H1 (cell line): ENCODE data around the gene RAB3GAP1. TPM values are rescaled to one million over a fixed set of nuclear protein-coding genes. Genes with fewer than 3 reads are reported as not detected.

Experiments used
- CTCF ChIA-PET: fragments of 300-600 bp; sonication (Branson Sonifier 250); formaldehyde crosslinking; loops from one replicate; lab custom pipeline; 2021; ENCODE audit not compliant: partially characterized antibody; lab: Charles Lee
- POLR2A ChIA-PET: fragments of 300-600 bp; sonication (Branson Sonifier 250); formaldehyde crosslinking; loops from one replicate; lab custom pipeline; 2021; ENCODE audit warnings: inconsistent platforms; ENCODE audit not compliant: partially characterized antibody; lab: Charles Lee
- DNase-seq, 2 experiments: peaks; one replicate each; pipeline versions ENCODE4 v3.0.0 to v3.0.0-alpha.2; 2010 to 2022; ENCODE audit warnings: low spot score in 2 of 2, low read depth in 1 of 2, mixed read lengths in 1 of 2
- FAIRE-seq: peaks from 2 replicates; lab custom pipeline; 2011; peaks lifted over from hg19 to GRCh38; lab: Jason Lieb, UNC
- H2AFZ ChIP-seq: 2 replicates; pipeline ENCODE4 v1.8.1; 2012; ENCODE audit warnings: low read length, inconsistent platforms
- H2AK5ac ChIP-seq: 2 replicates; pipeline ENCODE4 v1.6.1; 2013; ENCODE audit warnings: low read depth, low read length
- H2BK120ac ChIP-seq: replicated peaks from 2 replicates; pipeline ENCODE3; 2013; ENCODE audit warnings: low read depth, low read length, inconsistent platforms
- H2BK12ac ChIP-seq: 2 replicates; pipeline ENCODE4 v1.6.1; 2013; ENCODE audit warnings: low read depth, low read length
- H2BK15ac ChIP-seq: 2 replicates; pipeline ENCODE4 v1.6.1; 2013; ENCODE audit warnings: low read length
- H2BK20ac ChIP-seq: 2 replicates; pipeline ENCODE4 v1.6.1; 2013; ENCODE audit warnings: low read length
- H2BK5ac ChIP-seq: 2 replicates; pipeline ENCODE4 v1.6.1; 2013; ENCODE audit warnings: low read depth, low read length
- H3K14ac ChIP-seq: 2 replicates; pipeline ENCODE4 v1.6.1; 2013; ENCODE audit warnings: inconsistent platforms; ENCODE audit not compliant: insufficient read length
- H3K18ac ChIP-seq: 2 replicates; pipeline ENCODE4 v1.6.1; 2013; ENCODE audit warnings: low read length; ENCODE audit errors: extremely low read depth
- H3K23ac ChIP-seq: 2 replicates; pipeline ENCODE4 v1.6.1; 2013; ENCODE audit warnings: inconsistent platforms; ENCODE audit not compliant: insufficient read length
- H3K23me2 ChIP-seq: 2 replicates; pipeline ENCODE4 v1.6.1; 2013; ENCODE audit warnings: low read depth, low read length
- H3K27ac ChIP-seq: 2 replicates; pipeline ENCODE4 v1.6.1; 2011; ENCODE audit warnings: low read depth, low read length, inconsistent platforms
- H3K27me3 ChIP-seq, 4 experiments: replicated peaks in 1 of 4; 1 replicate in 1 of 4; 2 replicates in 3 of 4; pipeline versions ENCODE4 v1.6.1 to v1.8.1; 2011 to 2013; ENCODE audit warnings: low read length in 3 of 4, mild to moderate bottlenecking in 3 of 4, inconsistent platforms in 2 of 4, mixed read lengths in 2 of 4, moderate library complexity in 1 of 4; ENCODE audit not compliant: control insufficient read depth in 3 of 4, insufficient read depth in 3 of 4; ENCODE audit errors: extremely low read depth in 1 of 4
- H3K36me3 ChIP-seq, 4 experiments: 2 replicates each; pipeline versions ENCODE4 v1.6.1 to v1.8.1; 2011 to 2013; ENCODE audit warnings: mild to moderate bottlenecking in 4 of 4, low read length in 3 of 4, moderate library complexity in 2 of 4, control low read depth in 1 of 4, inconsistent platforms in 1 of 4; ENCODE audit not compliant: insufficient read depth in 4 of 4, control insufficient read depth in 2 of 4
- H3K4ac ChIP-seq: replicated peaks from 2 replicates; pipeline ENCODE3; 2013; ENCODE audit warnings: low read length, low read depth, mixed read lengths, inconsistent platforms; ENCODE audit not compliant: insufficient read length
- H3K4me1 ChIP-seq, 4 experiments: replicated peaks in 1 of 4; 1 replicate in 1 of 4; 2 replicates in 3 of 4; pipeline versions ENCODE4 v1.6.1 to v1.8.1; 2011 to 2013; ENCODE audit warnings: low read length in 3 of 4, inconsistent platforms in 2 of 4, mixed read lengths in 1 of 4; ENCODE audit not compliant: insufficient read depth in 4 of 4, control insufficient read depth in 3 of 4
- H3K4me2 ChIP-seq, 2 experiments: 2 replicates each; pipeline versions ENCODE4 v1.6.1 to v1.8.1; 2011 to 2013; ENCODE audit warnings: low read depth in 2 of 2, low read length in 2 of 2, control low read depth in 1 of 2, inconsistent platforms in 1 of 2, mild to moderate bottlenecking in 1 of 2; ENCODE audit not compliant: insufficient read depth in 1 of 2
- H3K4me3 ChIP-seq, 4 experiments: fragments of 200-600, 300-600 bp in 1 of 4; sonication (generic), shearing (Covaris generic), sonication (Bioruptor Twin) in 1 of 4; 2 replicates each; pipeline versions ENCODE4 v1.5.1 to v1.8.1; 2011 to 2016; ENCODE audit warnings: low read length in 4 of 4, low read depth in 3 of 4, control low read depth in 2 of 4, inconsistent platforms in 2 of 4, mild to moderate bottlenecking in 2 of 4, mixed read lengths in 1 of 4, moderate library complexity in 1 of 4; ENCODE audit not compliant: insufficient read depth in 2 of 4; ENCODE audit errors: extremely low read depth in 1 of 4
- H3K56ac ChIP-seq: replicated peaks from 2 replicates; pipeline ENCODE3; 2013; ENCODE audit warnings: low read depth, mild to moderate bottlenecking, mixed read lengths, low read length, inconsistent platforms; ENCODE audit not compliant: insufficient read length
- H3K79me1 ChIP-seq: 2 replicates; pipeline ENCODE4 v1.6.1; 2013; ENCODE audit warnings: low read depth, low read length, control low read depth
- H3K79me2 ChIP-seq, 2 experiments: 2 replicates each; pipeline versions ENCODE4 v1.6.1 to v1.8.1; 2012 to 2013; ENCODE audit warnings: low read length in 2 of 2, mild to moderate bottlenecking in 2 of 2, inconsistent platforms in 1 of 2; ENCODE audit not compliant: insufficient read depth in 2 of 2, control insufficient read depth in 1 of 2
- H3K9ac ChIP-seq, 4 experiments: replicated peaks in 1 of 4; 1 replicate in 1 of 4; 2 replicates in 3 of 4; pipeline versions ENCODE4 v1.6.1 to v1.8.1; 2011 to 2013; ENCODE audit warnings: low read depth in 3 of 4, low read length in 3 of 4, control low read depth in 2 of 4, mild to moderate bottlenecking in 2 of 4, moderate library complexity in 2 of 4, inconsistent platforms in 1 of 4; ENCODE audit errors: extremely low read depth in 1 of 4
- H3K9me3 ChIP-seq, 2 experiments: 2 replicates each; pipeline versions ENCODE4 v1.6.1 to v1.8.1; 2012 to 2013; ENCODE audit warnings: mild to moderate bottlenecking in 2 of 2, moderate library complexity in 2 of 2, control low read depth in 1 of 2, inconsistent platforms in 1 of 2, low read depth in 1 of 2, low read length in 1 of 2, mixed read lengths in 1 of 2; ENCODE audit not compliant: insufficient read depth in 2 of 2
- H4K20me1 ChIP-seq, 2 experiments: replicated peaks in 1 of 2; 2 replicates each; pipeline versions ENCODE3 to v1.8.1; 2011 to 2013; ENCODE audit warnings: inconsistent platforms in 2 of 2, low read length in 2 of 2, mild to moderate bottlenecking in 1 of 2; ENCODE audit not compliant: insufficient read depth in 2 of 2, control insufficient read depth in 1 of 2
- H4K5ac ChIP-seq: 2 replicates; pipeline ENCODE4 v1.6.1; 2013; ENCODE audit warnings: low read length, low read depth, mixed read lengths, inconsistent platforms; ENCODE audit not compliant: insufficient read length
- H4K8ac ChIP-seq: 2 replicates; pipeline ENCODE4 v1.8.0; 2013; ENCODE audit warnings: mild to moderate bottlenecking, moderate library complexity, low read length, inconsistent platforms; ENCODE audit not compliant: insufficient read depth; ENCODE audit errors: extremely low read depth
- H4K91ac ChIP-seq: replicated peaks from 2 replicates; pipeline ENCODE3; 2013; ENCODE audit warnings: low read length, mixed read lengths, inconsistent platforms; ENCODE audit not compliant: insufficient read length
- BRCA1 ChIP-seq: IDR thresholded peaks from 2 replicates; pipeline ENCODE4 v1.6.1; 2012; ENCODE audit warnings: low read depth, low read length, improper control_type of control experiment
- CTBP2 ChIP-seq: IDR thresholded peaks from 2 replicates; pipeline ENCODE4 v1.7.0; 2011; ENCODE audit warnings: borderline replicate concordance, mild to moderate bottlenecking, moderate library complexity, mixed read lengths, low read length; ENCODE audit not compliant: insufficient read depth, insufficient read length
- EGR1 ChIP-seq: IDR thresholded peaks from 2 replicates; pipeline ENCODE4 v1.6.1; 2011; ENCODE audit warnings: low read depth, low read length, borderline replicate concordance
- JUND ChIP-seq: IDR thresholded peaks from 2 replicates; pipeline ENCODE4 v1.6.1; 2011; ENCODE audit warnings: mild to moderate bottlenecking, improper control_type of control experiment, low read length
- KDM1A ChIP-seq: fragments of 200-600, 300-600 bp; sonication (generic); IDR thresholded peaks from 2 replicates; pipeline ENCODE4 v1.7.1; 2016; ENCODE audit warnings: mild to moderate bottlenecking, low read length, borderline replicate concordance
- KDM4A ChIP-seq: IDR thresholded peaks from one replicate; pipeline ENCODE4 v1.7.1; 2012; ENCODE audit warnings: low read depth, mild to moderate bottlenecking, moderate library complexity, low read length, inconsistent platforms; ENCODE audit not compliant: severe bottlenecking
- MAX ChIP-seq: IDR thresholded peaks from 2 replicates; pipeline ENCODE4 v1.6.1; 2012; ENCODE audit warnings: inconsistent platforms
- NANOG ChIP-seq: IDR thresholded peaks from 2 replicates; pipeline ENCODE4 v1.6.1; 2011; ENCODE audit warnings: low read length, low read depth, mild to moderate bottlenecking, inconsistent platforms; ENCODE audit not compliant: insufficient read depth, poor library complexity, severe bottlenecking
- POLR2AphosphoS5 ChIP-seq: IDR thresholded peaks from 2 replicates; pipeline ENCODE4 v1.6.1; 2011; ENCODE audit warnings: low read depth, low read length
- SRF ChIP-seq: IDR thresholded peaks from 2 replicates; pipeline ENCODE4 v1.6.1; 2011; ENCODE audit warnings: mild to moderate bottlenecking, low read depth, low read length, moderate library complexity
- TAF7 ChIP-seq: optimal IDR thresholded peaks from 2 replicates; pipeline ENCODE3; 2011; ENCODE audit warnings: low read depth, mild to moderate bottlenecking, inconsistent platforms, low read length, moderate library complexity, borderline replicate concordance
- TBP ChIP-seq: IDR thresholded peaks from 2 replicates; pipeline ENCODE4 v1.6.1; 2011; ENCODE audit warnings: low read depth, low read length, improper control_type of control experiment
- WGBS, 2 experiments: shearing (Covaris generic) in 1 of 2; methylation state at CpG; one replicate each; pipeline versions ENCODE4 v1.1.6 to v1.1.7; 2013 to 2015; ENCODE audit warnings: low lambda C conversion rate in 2 of 2, mixed read lengths in 2 of 2, inconsistent platforms in 1 of 2, low coverage in 1 of 2, missing lambda C conversion rate in 1 of 2; ENCODE audit not compliant: insufficient replicate concordance in 2 of 2, insufficient coverage in 1 of 2, insufficient read length in 1 of 2; ENCODE audit errors: extremely low coverage in 1 of 2, missing lambda C conversion rate in 1 of 2; 5-methylcytosine and 5-hydroxymethylcytosine counted together
- polyA plus RNA-seq, 7 experiments: library from polyadenylated mRNA; depleted of rRNA in 3 of 7; stranded (reverse) in 5 of 7; unstranded in 2 of 7; fragments of >200 nt in 5 of 7; fragments of 200-250 nt in 2 of 7; gene quantifications; 1 replicate in 5 of 7; 2 replicates in 1 of 7; 4 replicates in 1 of 7; pipeline versions ENCODE4 v1.2.1 to v1.2.3, GENCODE V29; 2011 to 2013; ENCODE audit warnings: missing spikeins in 2 of 7, mixed read lengths in 2 of 7
- total RNA-seq: library from RNA; stranded (reverse); fragmentation: NEBNext Ultra II Directional; extraction: Animal tissue kit (Norgen Biotek cat#: 25700); gene quantifications from 2 replicates; pipeline ENCODE4 v1.2.1, GENCODE V29; 2021

The RAB3GAP1 gene
- total and polyA plus RNA-seq, 2 of the 8 experiments (the other 6 are each of a cell fraction or from before 2014, with no cell fraction given): 9.8 to 28.6 TPM

- Histone ChIP-seq H3K9ac (no peak overlapping the region), H3K9me3 (no peaks in the 10 kb centered on the region)
Observed at GRCh38 chr2:135167273-135167672, 115.2 kb downstream of the RAB3GAP1 start.

More at GRCh38 chr2:135167273-135167672, 115.2 kb downstream of the RAB3GAP1 start:
- Histone ChIP-seq H3K23me2 (no peaks in the 10 kb centered on the region), H4K20me1 (no peaks in the 10 kb centered on the region), H2BK12ac (no peak overlapping the region), H3K23ac (no peak overlapping the region), H3K27me3 (no peaks in the 10 kb centered on the region), H2BK20ac (no peak overlapping the region), H2BK120ac (no peak overlapping the region)
- CTCF ChIA-PET: interaction anchor here (0.6 to 1.9 kb wide), 8 partner anchors 18 to 178 kb away, joined by 3 to 5 read pairs (median 4); no protein-coding TSS in a partner anchor
- WGBS, 2 experiments: 91% methylated on average over 1 of the region's 1 CpG; no CpG with 5 or more reads in 1 of the 2 experiments
- FAIRE-seq: no peak
- TF ChIP-seq KDM4A (no peak), NANOG (no peak), KDM1A (no peak), BRCA1 (no peak), EGR1 (no peak), CTBP2 (no peak), SRF (no peak), JUND (no peak), POLR2AphosphoS5 (no peak), TAF7 (no peak), TBP (no peak), MAX (no peak)
- TF ChIP-seq, all 59 proteins: peak for 0
- H2AK5ac ChIP-seq: no peak overlapping the region
- H3K4me3 ChIP-seq: no peak overlapping the region
- no peaks in the 10 kb centered on the region for H3K79me1 ChIP-seq
- no peak overlapping the region for H2BK5ac ChIP-seq
- no peaks in the 10 kb centered on the region for H3K79me2 ChIP-seq
- no peak overlapping the region for H3K4ac ChIP-seq
- no peak overlapping the region for H4K91ac ChIP-seq
- H2BK15ac ChIP-seq: no peak overlapping the region
- H2AFZ ChIP-seq: no peak overlapping the region
- H3K18ac ChIP-seq: no peak overlapping the region
- H3K56ac ChIP-seq: no peak overlapping the region
- no peak overlapping the region for H4K8ac ChIP-seq
- no peak for DNase-seq
- H3K4me1 ChIP-seq: peaks cover 0 to 3% (median 0%) of the 10 kb centered on the region in 4 experiments; a peak in 2 of 7 replicates
- POLR2A ChIA-PET: interaction anchor here (0.6 to 1.1 kb wide), 2 partner anchors 13 to 364 kb away, joined by 3 read pairs; partner anchors contain the start of genes R3HDM1 and ZRANB3
- H3K14ac ChIP-seq: no peak overlapping the region
- H3K27ac ChIP-seq: no peak overlapping the region
- peaks cover 6 to 59% (median 22%) of the 10 kb centered on the region in 4 experiments; a peak in 7 of 8 replicates for H3K36me3 ChIP-seq
- no peak overlapping the region for H4K5ac ChIP-seq
- H3K4me2 ChIP-seq: no peak overlapping the region
